ENCODE measurements around the gene CCDC68.

CCDC68 gene

GRCh38 chr18:54942144-54942543 lies 17.1 kb downstream of the CCDC68 start:
- H3K4me3 ChIP-seq (replicated peaks; ENCODE audit: low read depth, low read length): no peak overlapping the region
- DNase-seq (ENCODE audit: low read depth): no peak
- no peak for TF ChIP-seq CTCF (IDR thresholded peaks at IDR 0.05; ENCODE audit: low read length, missing control alignments)

GRCh38 chr18:54939361-54939917 lies 19.8 kb downstream of the CCDC68 start:
- TF ChIP-seq CTCF (IDR thresholded peaks at IDR 0.05; ENCODE audit: low read length, missing control alignments): no peak
- H3K4me3 ChIP-seq (replicated peaks; ENCODE audit: low read depth, low read length): no peak overlapping the region
- no peak for DNase-seq (ENCODE audit: low read depth)

- DNase-seq (ENCODE audit: low read depth): no peak
- H3K4me3 ChIP-seq (replicated peaks; ENCODE audit: low read depth, low read length): no peak overlapping the region
- no peak for TF ChIP-seq CTCF (IDR thresholded peaks at IDR 0.05; ENCODE audit: low read length, missing control alignments)
Measured at GRCh38 chr18:54938506-54938905, 20.8 kb downstream of the CCDC68 start.

- no peak overlapping the region for H3K4me3 ChIP-seq (replicated peaks; ENCODE audit: low read depth, low read length)
- TF ChIP-seq CTCF (IDR thresholded peaks at IDR 0.05; ENCODE audit: low read length, missing control alignments): no peak
- DNase-seq (ENCODE audit: low read depth): no peak
Measured at GRCh38 chr18:54932472-54932871, 26.8 kb downstream of the CCDC68 start.

GRCh38 chr18:54931152-54931551 lies 28.1 kb downstream of the CCDC68 start:
- DNase-seq (ENCODE audit: low read depth): no peak
- no peak overlapping the region for H3K4me3 ChIP-seq (replicated peaks; ENCODE audit: low read depth, low read length)
- TF ChIP-seq CTCF (IDR thresholded peaks at IDR 0.05; ENCODE audit: low read length, missing control alignments): no peak

GRCh38 chr18:54928236-54928635 lies 31.0 kb downstream of the CCDC68 start:
- no peak for TF ChIP-seq CTCF (IDR thresholded peaks at IDR 0.05; ENCODE audit: low read length, missing control alignments)
- DNase-seq (ENCODE audit: low read depth): peak; percentile 24
- no peak overlapping the region for H3K4me3 ChIP-seq (replicated peaks; ENCODE audit: low read depth, low read length)

GRCh38 chr18:54926593-54927325 lies 32.5 kb downstream of the CCDC68 start:
- DNase-seq (ENCODE audit: low read depth): peak; percentile 69
- no peak overlapping the region for H3K4me3 ChIP-seq (replicated peaks; ENCODE audit: low read depth, low read length)
- no peak for TF ChIP-seq CTCF (IDR thresholded peaks at IDR 0.05; ENCODE audit: low read length, missing control alignments)
